NCI-H526 (cell line): ENCODE results near the gene CEACAM21.
"Not testable (repeated sequence)": the region's sequence is repeated elsewhere in the genome, so short reads cannot be mapped to it uniquely, and the experiment has no call there.

Experiments
- DNase-seq, 2 experiments: peaks; one replicate each; lab custom pipeline; 2025; lab: John Stamatoyannopoulos, UW

CEACAM21 gene

GRCh38 chr19:41549884-41550283 lies 26.1 kb upstream of the CEACAM21 start:
- no peak for DNase-seq

DNA sequence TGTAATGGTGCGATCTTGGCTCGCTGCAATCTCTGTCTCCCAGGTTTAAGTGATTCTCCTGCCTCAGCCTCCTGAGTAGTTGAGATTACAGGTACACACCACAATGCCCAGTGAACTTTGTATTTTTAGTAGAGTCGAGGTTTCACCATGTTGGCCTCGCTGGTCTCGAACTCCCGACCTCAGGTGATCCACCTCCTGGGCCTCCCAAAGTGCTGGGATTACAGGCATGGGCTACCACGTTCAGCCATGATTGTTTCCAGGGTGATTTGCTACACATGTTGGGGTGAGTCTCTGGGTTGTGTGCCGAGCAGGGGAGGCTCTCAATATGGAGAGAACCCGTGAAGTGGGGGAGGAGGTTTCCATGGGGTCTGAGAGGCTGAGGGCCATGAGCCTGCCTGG lies 24.8 kb upstream of the CEACAM21 start:
- no peak for DNase-seq

GRCh38 chr19:41551711-41552110 lies 24.3 kb upstream of the CEACAM21 start:
- no peak for DNase-seq

GRCh38 chr19:41552558-41552957 lies 23.4 kb upstream of the CEACAM21 start:
- DNase-seq, result no peak

GRCh38 chr19:41553804-41554203 lies 22.2 kb upstream of the CEACAM21 start:
- no peak for DNase-seq

DNA sequence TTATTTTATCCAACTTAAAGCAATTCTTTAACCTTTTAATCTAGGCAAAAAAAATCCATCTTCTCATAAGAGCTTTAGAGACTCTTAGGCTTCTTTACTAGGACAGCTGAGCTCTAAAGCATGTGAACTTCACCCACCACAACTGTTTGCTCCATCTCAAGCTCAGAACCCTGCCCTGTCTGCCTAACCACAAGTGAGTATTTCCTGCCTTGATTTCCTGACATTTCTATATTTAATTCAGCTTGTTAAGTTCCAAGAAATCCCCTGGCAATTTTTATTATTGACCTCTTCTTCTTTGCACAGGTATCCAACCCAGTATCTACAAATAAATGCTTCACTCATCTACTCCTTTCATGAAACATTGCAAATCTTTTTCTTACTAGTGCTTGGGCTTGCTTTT lies 21.1 kb upstream of the CEACAM21 start:
- DNase-seq, result no peak

DNA sequence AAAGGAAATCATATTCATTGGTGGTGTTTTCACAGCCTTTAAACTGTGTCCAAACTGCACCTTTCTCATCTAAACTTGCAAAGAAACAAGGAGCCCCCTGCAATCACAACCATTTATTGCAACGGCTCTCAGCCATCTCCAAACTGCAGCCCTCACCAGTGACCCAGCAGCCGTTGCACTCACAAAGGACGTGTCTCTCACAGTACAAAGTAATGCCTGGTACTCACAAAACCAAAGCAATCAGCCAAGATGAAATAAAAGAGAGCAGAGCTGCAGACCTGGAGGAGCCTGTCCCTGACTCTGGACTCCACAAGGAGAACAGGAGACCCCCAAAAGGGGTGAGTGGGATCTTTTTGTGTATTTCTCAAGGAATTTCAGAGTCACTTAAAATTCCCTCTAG lies 20.2 kb upstream of the CEACAM21 start:
- DNase-seq, result no peak

DNA sequence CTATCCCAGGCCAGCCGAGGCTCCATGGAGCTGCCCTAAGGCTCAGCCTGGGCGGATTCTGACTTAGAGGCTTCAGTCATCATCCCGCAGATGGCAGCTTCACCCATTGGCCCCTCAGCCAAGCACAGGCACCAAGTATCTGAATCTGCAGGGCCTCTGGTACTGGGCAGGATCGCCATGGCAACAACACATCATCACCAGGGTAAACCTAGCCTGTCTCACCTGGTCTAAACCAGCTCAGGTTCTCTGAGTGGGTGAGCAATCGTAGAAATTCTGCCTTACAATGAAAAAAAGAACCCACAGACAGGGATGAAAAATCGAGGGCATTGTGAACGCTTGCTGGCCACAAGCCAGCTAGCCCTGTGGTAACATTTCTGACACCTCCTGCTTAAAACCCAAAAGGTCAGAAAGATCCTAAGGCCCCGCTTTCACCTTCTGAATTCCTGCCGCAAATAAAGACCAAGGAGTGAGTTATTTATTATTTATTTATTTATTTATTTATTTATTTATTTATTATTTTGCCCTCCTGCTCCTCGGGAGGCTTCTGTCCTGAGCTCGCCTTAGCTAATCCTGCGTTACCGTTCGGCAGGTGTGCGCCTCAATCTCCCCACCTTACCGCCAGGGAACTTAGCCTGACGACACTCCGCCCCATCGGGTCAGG lies 12.0 kb upstream of the CEACAM21 start:
- DNase-seq, result no peak

GRCh38 chr19:41564515-41565378 lies 11.2 kb upstream of the CEACAM21 start:
- no peak for DNase-seq

- DNase-seq, result no peak
These were observed 10.6 kb upstream of the CEACAM21 start for GRCh38 chr19:41565379-41565720.

GRCh38 chr19:41566001-41566400 lies 10.0 kb upstream of the CEACAM21 start:
- no peak for DNase-seq

DNA sequence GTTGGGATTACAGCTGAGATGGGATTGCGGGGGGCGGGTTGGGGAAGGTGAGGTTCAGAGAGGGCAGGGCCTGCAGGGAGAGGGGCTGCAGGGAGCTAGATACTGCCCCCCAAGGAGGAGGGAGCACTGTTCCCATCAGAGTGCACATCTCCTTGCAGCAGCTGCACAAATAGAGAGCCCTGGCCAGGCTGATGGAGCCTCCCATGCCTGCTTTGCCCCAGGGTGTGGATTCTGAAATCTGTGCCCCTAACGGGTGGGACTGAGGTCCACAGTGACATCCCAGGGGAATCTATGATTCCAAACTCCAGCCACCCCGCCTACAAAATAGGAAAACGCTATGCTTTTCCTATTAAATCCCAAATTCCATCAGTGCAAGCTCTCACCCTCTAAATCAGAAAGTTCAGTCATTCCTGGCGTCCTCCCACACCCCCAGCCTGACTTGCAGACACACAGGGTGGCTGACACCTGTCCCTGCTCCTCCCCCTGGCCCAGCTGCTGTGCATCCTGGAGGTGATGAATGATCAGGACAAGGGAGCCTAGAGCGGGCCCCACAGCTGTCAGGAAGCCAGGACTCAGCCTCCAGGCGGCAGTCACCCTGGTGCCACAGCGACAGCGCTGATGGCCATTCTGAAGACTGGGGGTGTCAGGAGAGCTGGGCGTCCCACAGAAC lies 6.3 kb upstream of the CEACAM21 start:
- DNase-seq, result no peak

GRCh38 chr19:41570179-41570578 lies 5.8 kb upstream of the CEACAM21 start:
- no peak for DNase-seq

DNA sequence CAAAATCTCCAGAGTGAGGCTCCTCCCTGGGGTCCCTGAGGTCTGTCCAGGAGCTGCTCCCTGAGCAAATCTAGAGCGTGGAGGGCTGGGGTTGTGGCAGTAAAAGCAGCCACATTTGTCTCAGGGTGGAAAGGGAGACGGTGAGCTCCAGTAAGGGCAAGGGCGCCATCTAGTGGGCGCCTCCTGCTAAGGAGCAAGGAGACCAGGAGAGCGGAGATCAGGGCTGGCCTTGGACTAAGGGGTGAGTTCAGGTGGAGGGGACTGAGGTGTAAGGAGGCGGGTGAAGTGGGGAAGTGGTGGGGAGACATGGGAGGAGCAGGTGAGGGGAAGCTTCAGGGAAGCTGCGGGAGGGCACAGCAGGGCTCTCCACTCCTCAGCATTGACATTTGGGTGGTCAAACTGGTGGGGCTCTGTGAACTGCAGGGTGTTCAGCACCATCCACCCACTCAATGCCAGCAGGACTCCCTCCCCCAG lies 5.3 kb upstream of the CEACAM21 start:
- DNase-seq, result peak; percentile 22 to 84

- DNase-seq, result no peak
These were observed 1.3 kb downstream of the CEACAM21 start for GRCh38 chr19:41577144-41577830.

GRCh38 chr19:41577833-41578232 lies 1.9 kb downstream of the CEACAM21 start:
- DNase-seq, result no peak

GRCh38 chr19:41578886-41579285 lies 2.9 kb downstream of the CEACAM21 start:
- no peak for DNase-seq

- not testable (repeated sequence) for DNase-seq
These were observed 5.1 kb downstream of the CEACAM21 start for GRCh38 chr19:41581068-41581467.

GRCh38 chr19:41582577-41583182 lies 6.7 kb downstream of the CEACAM21 start:
- DNase-seq, result not testable (repeated sequence)

DNA sequence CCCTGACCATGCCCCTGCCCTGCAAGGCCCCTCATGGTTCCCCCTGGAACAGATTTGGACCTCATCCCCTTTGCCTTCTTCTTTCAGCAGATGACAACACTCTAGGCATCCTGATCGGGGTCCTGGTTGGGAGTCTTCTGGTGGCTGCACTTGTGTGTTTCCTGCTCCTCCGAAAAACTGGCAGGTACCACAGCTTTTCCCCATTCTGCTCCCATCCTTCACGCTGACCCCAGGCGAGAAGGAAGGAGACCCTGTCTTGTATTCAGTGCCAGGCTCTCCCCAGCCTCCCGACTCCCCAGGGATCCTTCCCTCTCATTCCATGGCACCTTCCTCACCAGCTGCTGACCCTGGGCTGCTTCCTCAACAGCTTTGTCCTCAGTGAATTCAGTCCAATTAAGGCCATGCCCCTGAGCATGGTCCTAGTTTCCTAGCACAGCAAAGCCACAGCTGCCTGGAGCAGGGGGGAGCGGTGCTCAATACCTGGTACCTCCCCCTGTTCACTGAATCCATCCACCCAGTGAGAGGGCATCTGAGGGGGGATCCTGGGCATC lies 8.4 kb downstream of the CEACAM21 start:
- DNase-seq, result no peak

DNA sequence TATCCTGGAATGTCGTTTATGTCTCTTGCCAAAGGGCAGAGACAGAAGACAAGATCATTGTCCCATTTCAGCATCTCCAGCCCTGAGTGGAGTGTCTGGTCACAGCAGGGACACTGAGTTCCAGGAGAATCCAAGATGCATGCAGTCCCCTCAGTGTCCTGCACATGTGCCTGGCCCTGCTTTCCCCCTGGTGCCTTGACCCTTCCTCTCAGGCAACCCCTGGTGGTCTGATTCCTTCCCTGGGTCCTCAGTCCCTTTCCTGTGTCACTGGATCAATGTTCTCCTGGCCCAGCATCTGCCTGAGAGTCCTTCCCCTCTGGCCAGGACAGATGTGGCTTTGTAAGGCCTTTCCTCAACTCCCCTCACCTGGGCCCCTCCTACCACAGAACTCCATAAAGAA lies 9.0 kb downstream of the CEACAM21 start:
- DNase-seq, result no peak

DNA sequence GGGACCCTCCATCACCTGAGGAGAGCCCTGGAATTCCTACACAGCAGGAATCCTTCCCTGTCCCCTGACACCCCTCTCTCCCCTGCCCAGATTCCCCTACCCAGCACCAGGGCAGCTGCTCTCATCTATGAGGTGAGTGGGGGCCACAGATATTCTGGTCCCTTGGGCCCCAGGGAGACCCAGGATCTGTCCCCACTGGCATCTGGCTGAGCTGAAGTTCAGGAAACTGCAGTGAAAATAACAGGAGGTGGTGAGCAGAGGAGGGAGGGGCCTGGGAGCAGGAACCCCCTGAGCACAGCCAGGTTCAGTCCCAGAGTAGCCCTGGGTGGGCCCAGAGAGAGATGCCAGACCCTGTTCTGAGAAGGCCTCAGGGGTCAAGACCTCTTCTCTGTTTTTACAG lies 10.1 kb downstream of the CEACAM21 start:
- no peak for DNase-seq
